Stimulated activated CD4-positive, alpha-beta T cell treated with anti-CD3 and anti-CD28 coated beads, TNF-alpha, amount 100 ng/mL, for 4 hours (primary cell): Measurements from ENCODE around the gene CHRND.

Source experiments
- DNase-seq, 3 experiments: peaks; one replicate each; pipeline ENCODE4 v3.0.0-alpha.2; 2020; ENCODE audit warnings: low read depth in 3 of 3

CHRND gene

GRCh38 chr2:232573042-232573441, 47.1 kb downstream of the CHRND start:
- DNase-seq, result no peak

- DNase-seq, result no peak
Measured at GRCh38 chr2:232573771-232574435, 47.9 kb downstream of the CHRND start.

- no peak for DNase-seq
Measured at GRCh38 chr2:232574674-232575403, 48.9 kb downstream of the CHRND start.

- no peak for DNase-seq
Measured at GRCh38 chr2:232575404-232575746, 49.4 kb downstream of the CHRND start.

- no peak for DNase-seq
Measured at GRCh38 chr2:232576995-232577394, 51.0 kb downstream of the CHRND start.

- no peak for DNase-seq
Measured at GRCh38 chr2:232577841-232578240, 51.9 kb downstream of the CHRND start.

- DNase-seq, result no peak
Measured at GRCh38 chr2:232578626-232579025, 52.7 kb downstream of the CHRND start.

- no peak for DNase-seq
Measured at GRCh38 chr2:232580648-232580981, 54.7 kb downstream of the CHRND start.

GRCh38 chr2:232581725-232582124, 55.8 kb downstream of the CHRND start:
- no peak for DNase-seq

- DNase-seq, result no peak
Measured at GRCh38 chr2:232584238-232584637, 58.3 kb downstream of the CHRND start.
